CD8-positive, alpha-beta memory T cell (primary cell): Measurements from ENCODE around the gene NTRK3. TPM values are rescaled to one million over a fixed set of nuclear protein-coding genes. Genes with fewer than 3 reads are reported as not detected.

ENCODE experiments used
- CTCF ChIA-PET: fragments of 350-600 bp; sonication (Branson Sonifier 250); formaldehyde crosslinking; loops from one replicate; lab custom pipeline; 2021; ENCODE audit warnings: antibody characterized with exemption; lab: Charles Lee
- POLR2A ChIA-PET: fragments of 350-600 bp; sonication (Branson Sonifier 250); formaldehyde crosslinking; loops from one replicate; lab custom pipeline; 2021; ENCODE audit warnings: antibody characterized with exemption; lab: Charles Lee
- DNase-seq, 5 donors: peaks; one replicate each; pipeline versions ENCODE4 v3.0.0 to v3.0.0-alpha.2; 2020 to 2022; ENCODE audit warnings: mixed read lengths in 1 of 5
- H3K27ac ChIP-seq: one replicate; pipeline ENCODE4 v1.7.0; 2013; ENCODE audit warnings: low read depth, mild to moderate bottlenecking, low read length, moderate library complexity
- H3K27me3 ChIP-seq: 2 replicates; pipeline ENCODE4 v1.7.0; 2013; ENCODE audit warnings: low read length, mild to moderate bottlenecking; ENCODE audit not compliant: insufficient read depth, poor library complexity, severe bottlenecking
- H3K36me3 ChIP-seq: 2 replicates; pipeline ENCODE4 v1.7.0; 2013; ENCODE audit warnings: mild to moderate bottlenecking, low read length, moderate library complexity; ENCODE audit not compliant: insufficient read depth
- H3K4me1 ChIP-seq: 2 replicates; pipeline ENCODE4 v1.7.0; 2013; ENCODE audit warnings: mild to moderate bottlenecking, low read length, moderate library complexity; ENCODE audit not compliant: insufficient read depth
- H3K4me3 ChIP-seq: 2 replicates; pipeline ENCODE4 v1.7.0; 2013; ENCODE audit warnings: mild to moderate bottlenecking, low read length
- H3K9me3 ChIP-seq: 2 replicates; pipeline ENCODE4 v1.7.0; 2013; ENCODE audit warnings: mild to moderate bottlenecking, low read length
- H3K27ac Mint-ChIP-seq, 8 donors: one replicate each; pipeline ENCODE4 v1.8.0; 2020 to 2021; ENCODE audit warnings: mixed read lengths in 8 of 8, mild to moderate bottlenecking in 6 of 8, inconsistent platforms in 3 of 8, moderate library complexity in 3 of 8
- H3K27me3 Mint-ChIP-seq, 2 donors: one replicate each; pipeline ENCODE4 v1.8.0; 2020 to 2021; ENCODE audit warnings: mixed read lengths in 2 of 2, mild to moderate bottlenecking in 1 of 2, moderate library complexity in 1 of 2
- H3K36me3 Mint-ChIP-seq, 3 donors: one replicate each; pipeline ENCODE4 v1.8.0; 2020 to 2021; ENCODE audit warnings: mixed read lengths in 3 of 3, inconsistent platforms in 1 of 3, mild to moderate bottlenecking in 1 of 3
- H3K4me1 Mint-ChIP-seq, 3 donors: one replicate each; pipeline ENCODE4 v1.8.0; 2020 to 2021; ENCODE audit warnings: mixed read lengths in 3 of 3, inconsistent platforms in 1 of 3, mild to moderate bottlenecking in 1 of 3
- H3K4me3 Mint-ChIP-seq, 7 donors: one replicate each; pipeline ENCODE4 v1.8.0; 2020 to 2021; ENCODE audit warnings: mixed read lengths in 7 of 7, mild to moderate bottlenecking in 6 of 7, moderate library complexity in 4 of 7, inconsistent platforms in 2 of 7
- H3K9me3 Mint-ChIP-seq, 5 donors: one replicate each; pipeline ENCODE4 v1.8.0; 2020 to 2022; ENCODE audit warnings: mixed read lengths in 5 of 5, mild to moderate bottlenecking in 3 of 5, moderate library complexity in 2 of 5, inconsistent platforms in 1 of 5
- polyA plus RNA-seq: library from polyadenylated mRNA; unstranded; fragments of 300-500 nt; fragmentation: Illumina TruSeq; gene quantifications from one replicate; pipeline ENCODE4 v1.2.3, GENCODE V29; 2021
- total RNA-seq, 2 experiments: library from RNA; stranded (reverse); gene quantifications; one replicate each; pipeline ENCODE4 v1.2.3, GENCODE V29; 2021

The NTRK3 gene
- total and polyA plus RNA-seq, 3 experiments from 2014 or later = 0.26 to 0.29 TPM; not detected in 1

- Mint-ChIP-seq H3K9me3 (peaks cover 0 to 3% (median 0%) of the 10 kb centered on the region in 5 donors), H3K4me1 (no peaks in the 10 kb centered on the region), H3K36me3 (no peaks in the 10 kb centered on the region), H3K27ac (no peak overlapping the region), H3K4me3 (no peak overlapping the region), H3K27me3 (peaks cover 0 to 4% of the 10 kb centered on the region in 2 donors)
- no peak overlapping the region for H3K4me3 ChIP-seq
- no peaks in the 10 kb centered on the region for H3K9me3 ChIP-seq
- DNase-seq = no peak
- H3K27ac ChIP-seq = no peak overlapping the region
- H3K27me3 ChIP-seq = no peaks in the 10 kb centered on the region
- CTCF ChIA-PET = no interaction called here
- H3K36me3 ChIP-seq = no peaks in the 10 kb centered on the region
- POLR2A ChIA-PET = no interaction called here
- no peaks in the 10 kb centered on the region for H3K4me1 ChIP-seq
Observed at GRCh38 chr15:87917480-87917879, 339.1 kb downstream of the NTRK3 start.

DNA sequence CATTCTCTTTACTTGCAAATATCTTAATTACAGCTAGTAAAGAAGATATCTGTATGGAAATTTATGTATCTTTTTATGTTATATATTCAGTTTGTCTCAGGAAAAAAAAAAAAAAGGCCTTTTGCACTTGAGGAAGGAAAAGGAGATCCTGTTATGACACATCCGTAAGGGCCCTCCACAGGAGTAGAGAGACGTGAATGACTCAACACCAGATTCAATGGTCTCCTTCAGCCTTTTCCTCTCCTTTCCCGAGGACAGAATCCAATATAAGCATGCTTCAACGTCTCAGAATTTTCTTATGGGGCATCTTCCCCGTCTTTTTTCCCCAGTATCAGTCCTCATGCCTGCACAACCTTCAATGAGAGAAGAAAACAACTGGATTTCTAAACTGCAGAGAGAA lies 340.3 kb downstream of the NTRK3 start:
- Mint-ChIP-seq H3K36me3 (no peaks in the 10 kb centered on the region), H3K27me3 (peaks cover 0 to 4% of the 10 kb centered on the region in 2 donors), H3K9me3 (peaks cover 0 to 3% (median 0%) of the 10 kb centered on the region in 5 donors), H3K27ac (no peak overlapping the region), H3K4me3 (no peak overlapping the region), H3K4me1 (no peaks in the 10 kb centered on the region)
- Histone ChIP-seq H3K27ac (no peak overlapping the region), H3K9me3 (no peaks in the 10 kb centered on the region), H3K27me3 (no peaks in the 10 kb centered on the region), H3K4me3 (no peak overlapping the region), H3K4me1 (no peaks in the 10 kb centered on the region), H3K36me3 (no peaks in the 10 kb centered on the region)
- ChIA-PET POLR2A (no interaction called here), CTCF (no interaction called here)
- DNase-seq = no peak

- ChIA-PET POLR2A (no interaction called here), CTCF (no interaction called here)
- no peaks in the 10 kb centered on the region for H3K4me1 ChIP-seq
Observed at GRCh38 chr15:87910301-87910700, 346.2 kb downstream of the NTRK3 start.

DNA sequence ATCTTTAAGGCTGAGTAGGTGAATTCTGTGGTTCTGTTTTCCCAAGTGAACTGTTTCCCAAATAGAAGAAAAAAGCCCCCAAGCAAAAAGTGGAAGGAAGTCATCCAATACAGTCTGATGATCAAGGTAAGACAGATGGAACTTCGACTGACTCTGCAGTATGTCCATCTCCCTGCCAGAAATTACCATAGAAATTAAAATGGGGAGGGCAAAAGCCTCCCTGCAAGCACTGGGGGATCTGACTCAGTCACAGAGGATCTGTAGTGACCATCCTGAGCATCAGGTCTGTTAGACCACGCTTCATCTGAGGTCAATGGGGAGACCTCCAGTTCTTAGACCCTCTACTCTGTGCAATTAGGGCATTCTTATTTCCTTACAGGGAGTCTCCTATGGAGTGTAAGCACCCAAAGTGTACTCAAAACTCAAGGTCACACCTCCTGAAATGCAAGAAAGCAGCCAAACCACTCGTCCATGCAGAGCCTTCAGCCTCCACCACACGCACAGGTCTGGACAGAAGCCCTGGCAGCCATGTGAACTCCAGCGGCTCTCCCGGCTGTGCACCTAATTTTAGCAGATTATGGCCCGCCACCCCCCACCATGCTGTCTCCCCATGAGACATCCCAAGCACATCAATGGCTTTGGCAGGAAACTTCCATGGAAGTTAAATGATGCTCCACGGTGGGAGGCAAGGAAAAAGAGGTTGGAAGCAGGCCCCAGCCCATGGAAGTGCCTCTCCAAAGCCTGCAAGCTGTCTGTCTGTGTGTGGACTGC lies 348.7 kb downstream of the NTRK3 start:
- Mint-ChIP-seq H3K27me3 (peaks cover 0 to 3% of the 10 kb centered on the region in 2 donors), H3K4me1 (no peaks in the 10 kb centered on the region), H3K27ac (no peak overlapping the region), H3K36me3 (peaks cover 0 to 3% (median 0%) of the 10 kb centered on the region in 3 donors), H3K4me3 (no peak overlapping the region), H3K9me3 (peaks cover 0 to 4% (median 0%) of the 10 kb centered on the region in 5 donors)
- Histone ChIP-seq H3K4me1 (no peaks in the 10 kb centered on the region), H3K36me3 (no peaks in the 10 kb centered on the region), H3K27me3 (no peaks in the 10 kb centered on the region), H3K27ac (no peak overlapping the region), H3K9me3 (no peaks in the 10 kb centered on the region), H3K4me3 (no peak overlapping the region)
- POLR2A ChIA-PET = no interaction called here
- CTCF ChIA-PET = no interaction called here
- DNase-seq = no peak

More at GRCh38 chr15:87910301-87910700, 346.2 kb downstream of the NTRK3 start:
- Histone ChIP-seq H3K4me3 (no peak overlapping the region), H3K36me3 (no peaks in the 10 kb centered on the region), H3K27ac (no peak overlapping the region), H3K9me3 (no peaks in the 10 kb centered on the region), H3K27me3 (no peaks in the 10 kb centered on the region)
- Mint-ChIP-seq H3K27me3 (peaks cover 0 to 3% of the 10 kb centered on the region in 2 donors), H3K36me3 (peaks cover 0 to 3% (median 0%) of the 10 kb centered on the region in 3 donors), H3K9me3 (peaks cover 0 to 4% (median 0%) of the 10 kb centered on the region in 5 donors), H3K27ac (no peak overlapping the region), H3K4me3 (no peak overlapping the region), H3K4me1 (no peaks in the 10 kb centered on the region)
- DNase-seq = no peak

- H3K27ac Mint-ChIP-seq = no peak overlapping the region
- H3K4me1 ChIP-seq = no peaks in the 10 kb centered on the region
- DNase-seq = no peak
- peaks cover 0 to 3% (median 0%) of the 10 kb centered on the region in 3 donors for H3K36me3 Mint-ChIP-seq
- H3K9me3 ChIP-seq = no peaks in the 10 kb centered on the region
- H3K4me3 Mint-ChIP-seq = no peak overlapping the region
- H3K27ac ChIP-seq = no peak overlapping the region
- CTCF ChIA-PET = no interaction called here
- H3K4me1 Mint-ChIP-seq = no peaks in the 10 kb centered on the region
- H3K27me3 Mint-ChIP-seq = peaks cover 0 to 3% of the 10 kb centered on the region in 2 donors
- no peak overlapping the region for H3K4me3 ChIP-seq
- POLR2A ChIA-PET = no interaction called here
- no peaks in the 10 kb centered on the region for H3K27me3 ChIP-seq
- no peaks in the 10 kb centered on the region for H3K36me3 ChIP-seq
- peaks cover 0 to 4% (median 0%) of the 10 kb centered on the region in 5 donors for H3K9me3 Mint-ChIP-seq
Observed at GRCh38 chr15:87906444-87906843, 350.1 kb downstream of the NTRK3 start.

DNA sequence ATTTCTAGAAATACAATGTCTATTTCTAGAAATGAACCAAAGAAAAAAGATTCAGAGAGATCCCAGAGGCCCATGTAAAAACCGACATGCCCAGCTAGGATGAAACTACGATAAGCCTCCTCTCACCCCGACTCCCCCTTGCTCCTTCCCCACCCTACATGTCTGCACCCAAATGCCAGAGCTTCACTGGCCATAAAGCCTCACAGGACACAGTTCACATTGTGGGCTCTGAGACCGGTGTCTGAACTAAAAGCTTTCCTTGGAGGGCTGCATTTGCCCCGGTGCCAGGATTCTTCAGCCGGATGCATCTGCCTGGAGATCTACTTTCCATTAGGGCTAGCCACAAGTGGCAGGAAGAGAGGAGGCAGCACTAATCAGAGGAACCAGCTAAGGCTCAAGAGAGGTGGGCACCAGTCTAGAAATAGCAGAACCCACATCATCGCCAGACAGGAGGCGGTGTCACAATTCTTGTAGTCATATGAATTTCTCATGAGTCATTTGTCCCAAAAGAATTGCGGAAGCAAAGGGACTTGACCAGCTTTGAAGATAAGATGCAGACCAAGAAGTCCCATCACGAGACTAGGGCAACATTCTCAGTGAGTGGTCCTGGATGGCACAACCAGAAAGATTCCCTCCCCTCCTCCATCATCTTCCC lies 353.6 kb downstream of the NTRK3 start:
- no peaks in the 10 kb centered on the region for H3K4me1 ChIP-seq
- POLR2A ChIA-PET = no interaction called here
- no peaks in the 10 kb centered on the region for H3K36me3 ChIP-seq
- Mint-ChIP-seq H3K27me3 (peaks cover 2 to 3% of the 10 kb centered on the region in 2 donors), H3K4me3 (no peak overlapping the region), H3K9me3 (no peaks in the 10 kb centered on the region), H3K4me1 (no peaks in the 10 kb centered on the region), H3K36me3 (no peaks in the 10 kb centered on the region), H3K27ac (peak overlapping the region in 1 of 8 donors; percentile 48)
- no peaks in the 10 kb centered on the region for H3K9me3 ChIP-seq
- H3K27me3 ChIP-seq = no peaks in the 10 kb centered on the region
- CTCF ChIA-PET = no interaction called here
- no peak for DNase-seq
- no peak overlapping the region for H3K27ac ChIP-seq
- no peak overlapping the region for H3K4me3 ChIP-seq

- H3K9me3 ChIP-seq = no peaks in the 10 kb centered on the region
- H3K27me3 Mint-ChIP-seq = peaks cover 0 to 2% of the 10 kb centered on the region in 2 donors
- H3K36me3 Mint-ChIP-seq = no peaks in the 10 kb centered on the region
- no peak overlapping the region for H3K27ac Mint-ChIP-seq
- no peaks in the 10 kb centered on the region for H3K27me3 ChIP-seq
- H3K36me3 ChIP-seq = no peaks in the 10 kb centered on the region
- H3K4me1 Mint-ChIP-seq = no peaks in the 10 kb centered on the region
- H3K4me3 ChIP-seq = no peak overlapping the region
- no peak overlapping the region for H3K27ac ChIP-seq
- peaks cover 0 to under 1% (median 0%) of the 10 kb centered on the region in 5 donors for H3K9me3 Mint-ChIP-seq
- DNase-seq = no peak
- no peak overlapping the region for H3K4me3 Mint-ChIP-seq
- H3K4me1 ChIP-seq = no peaks in the 10 kb centered on the region
- POLR2A ChIA-PET = no interaction called here
- CTCF ChIA-PET = no interaction called here
Observed at GRCh38 chr15:87901926-87902690, 354.4 kb downstream of the NTRK3 start.

- no peaks in the 10 kb centered on the region for H3K36me3 ChIP-seq
- Mint-ChIP-seq H3K4me1 (no peaks in the 10 kb centered on the region), H3K27me3 (peaks cover 0 to 2% of the 10 kb centered on the region in 2 donors), H3K27ac (no peak overlapping the region), H3K9me3 (peaks cover 0 to 1% (median 0%) of the 10 kb centered on the region in 5 donors), H3K4me3 (no peak overlapping the region), H3K36me3 (no peaks in the 10 kb centered on the region)
- no peak for DNase-seq
- no peak overlapping the region for H3K4me3 ChIP-seq
- H3K4me1 ChIP-seq = no peaks in the 10 kb centered on the region
- POLR2A ChIA-PET = no interaction called here
- H3K27me3 ChIP-seq = no peaks in the 10 kb centered on the region
- no peak overlapping the region for H3K27ac ChIP-seq
- no peaks in the 10 kb centered on the region for H3K9me3 ChIP-seq
- CTCF ChIA-PET = no interaction called here
Observed at GRCh38 chr15:87901008-87901407, 355.5 kb downstream of the NTRK3 start.
